HepG2 (cell line): ENCODE data around the gene RGPD3.
"Not testable (repeated sequence)": the region's sequence is repeated elsewhere in the genome, so short reads cannot be mapped to it uniquely, and the experiment has no call there.

Source experiments
- ZC3H4 ChIP-seq: sonication (generic); formaldehyde crosslinking; IDR thresholded peaks from 2 replicates; pipeline ENCODE4 v1.4.0; 2020; ENCODE audit warnings: missing genetic modification reagents, borderline replicate concordance
- ZNF232 ChIP-seq: sonication (generic); formaldehyde crosslinking; IDR thresholded peaks from 2 replicates; pipeline ENCODE4 v1.4.0; 2020; ENCODE audit warnings: missing genetic modification reagents, borderline replicate concordance
- ZNF414 ChIP-seq: sonication (generic); formaldehyde crosslinking; IDR thresholded peaks from 2 replicates; pipeline ENCODE4 v1.5.0; 2020; ENCODE audit warnings: missing genetic modification reagents
- ZNF777 ChIP-seq: sonication (generic); formaldehyde crosslinking; IDR thresholded peaks from 2 replicates; pipeline ENCODE4 v1.4.0; 2020; ENCODE audit warnings: missing genetic modification reagents

DNA sequence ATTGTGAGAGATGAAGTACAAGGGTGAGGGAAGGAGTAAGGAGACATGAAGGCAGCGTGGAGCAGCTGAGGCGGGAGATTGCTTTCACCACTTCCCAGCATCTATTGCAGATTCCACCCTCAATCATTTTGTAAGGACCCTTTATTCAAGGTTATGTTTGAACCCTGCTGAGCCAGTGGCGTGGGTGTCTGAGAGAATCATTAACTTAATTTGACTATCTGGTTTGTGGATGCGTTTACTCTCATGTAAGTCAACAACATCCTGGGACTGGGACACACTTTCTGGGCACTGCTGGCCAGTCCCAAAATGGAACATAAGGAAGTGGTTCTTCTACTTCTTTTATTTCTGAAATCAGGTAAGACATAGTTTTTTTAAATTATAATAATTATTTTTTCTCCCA lies 86.3 kb downstream of the RGPD3 start:
- TF ChIP-seq ZNF232, ZNF777, ZNF414, ZC3H4 (CRISPR knock-in tag): not testable (repeated sequence)
